MM.1S (cell line): ENCODE data around the gene RINL.
"Not testable (repeated sequence)": the region's sequence is repeated elsewhere in the genome, so short reads cannot be mapped to it uniquely, and the experiment has no call there.

Source experiments
- DNase-seq: peaks from one replicate; pipeline ENCODE4 v3.0.0-alpha.2; 2015
- H2AFZ ChIP-seq: fragments of 300-600 bp; sonication (generic); 2 replicates; pipeline ENCODE4 v1.6.0; 2016; ENCODE audit warnings: antibody characterized with exemption, low read length
- H3F3A ChIP-seq: fragments of 300-600 bp; sonication (generic); 2 replicates; pipeline ENCODE4 v1.6.1; 2016; ENCODE audit warnings: mild to moderate bottlenecking, antibody characterized with exemption, low read length, moderate library complexity, mixed read lengths; ENCODE audit not compliant: insufficient read depth
- H3K27ac ChIP-seq: fragments of 300-600 bp; sonication (generic); 2 replicates; pipeline ENCODE4 v1.5.1; 2016; ENCODE audit warnings: mild to moderate bottlenecking, low read length
- H3K27me3 ChIP-seq: fragments of 300-600 bp; sonication (generic); replicated peaks from 2 replicates; pipeline ENCODE4 v1.6.0; 2016; ENCODE audit warnings: low read length; ENCODE audit not compliant: insufficient read depth
- H3K36me3 ChIP-seq: fragments of 300-600 bp; sonication (generic); replicated peaks from 2 replicates; pipeline ENCODE4 v1.6.1; 2016; ENCODE audit warnings: mild to moderate bottlenecking, low read length, mixed read lengths; ENCODE audit not compliant: insufficient read depth
- H3K4me1 ChIP-seq: fragments of 300-600 bp; sonication (generic); 2 replicates; pipeline ENCODE4 v1.6.1; 2016; ENCODE audit warnings: low read length, mixed read lengths
- H3K4me2 ChIP-seq: fragments of 300-600 bp; sonication (generic); 2 replicates; pipeline ENCODE4 v1.6.0; 2016; ENCODE audit warnings: low read depth, low read length
- H3K4me3 ChIP-seq: fragments of 300-600 bp; sonication (generic); 2 replicates; pipeline ENCODE4 v1.5.1; 2016; ENCODE audit warnings: low read length, mixed read lengths
- H3K79me2 ChIP-seq: fragments of 300-600 bp; sonication (generic); 2 replicates; pipeline ENCODE4 v1.6.1; 2016; ENCODE audit warnings: mixed run types, low read length, mixed read lengths
- H3K9ac ChIP-seq: fragments of 300-600 bp; sonication (generic); 2 replicates; pipeline ENCODE4 v1.6.1; 2016; ENCODE audit warnings: low read length, mixed read lengths
- H3K9me2 ChIP-seq: fragments of 300-600 bp; sonication (generic); replicated peaks from 2 replicates; pipeline ENCODE4 v1.6.1; 2016; ENCODE audit warnings: mild to moderate bottlenecking, low read length, mixed read lengths; ENCODE audit not compliant: insufficient read depth
- H3K9me3 ChIP-seq: fragments of 300-600 bp; sonication (generic); replicated peaks from 2 replicates; pipeline ENCODE4 v1.6.1; 2016; ENCODE audit warnings: mild to moderate bottlenecking, low read length, mixed read lengths; ENCODE audit not compliant: insufficient read depth
- H4K20me1 ChIP-seq: fragments of 300-600 bp; sonication (generic); 2 replicates; pipeline ENCODE4 v1.6.1; 2016; ENCODE audit warnings: mild to moderate bottlenecking, low read length, moderate library complexity, mixed read lengths; ENCODE audit not compliant: insufficient read depth
- EZH2 ChIP-seq: fragments of 300-600 bp; sonication (generic); optimal IDR thresholded peaks from 2 replicates; pipeline ENCODE3; 2017; ENCODE audit warnings: low read depth, mild to moderate bottlenecking, antibody characterized with exemption, low read length, mixed read lengths
- EZH2phosphoT487 ChIP-seq: fragments of 300-600 bp; sonication (generic); IDR thresholded peaks from 2 replicates; pipeline ENCODE4 v1.6.1; 2018; ENCODE audit warnings: antibody characterized with exemption, low read length
- TF ChIP-seq, protein P1 (sequence below): fragments of 300-600 bp; sonication (generic); IDR thresholded peaks from 2 replicates; pipeline ENCODE4 v1.5.1; 2016; ENCODE audit warnings: antibody characterized with exemption, low read length, mixed read lengths

Gene RINL

DNA sequence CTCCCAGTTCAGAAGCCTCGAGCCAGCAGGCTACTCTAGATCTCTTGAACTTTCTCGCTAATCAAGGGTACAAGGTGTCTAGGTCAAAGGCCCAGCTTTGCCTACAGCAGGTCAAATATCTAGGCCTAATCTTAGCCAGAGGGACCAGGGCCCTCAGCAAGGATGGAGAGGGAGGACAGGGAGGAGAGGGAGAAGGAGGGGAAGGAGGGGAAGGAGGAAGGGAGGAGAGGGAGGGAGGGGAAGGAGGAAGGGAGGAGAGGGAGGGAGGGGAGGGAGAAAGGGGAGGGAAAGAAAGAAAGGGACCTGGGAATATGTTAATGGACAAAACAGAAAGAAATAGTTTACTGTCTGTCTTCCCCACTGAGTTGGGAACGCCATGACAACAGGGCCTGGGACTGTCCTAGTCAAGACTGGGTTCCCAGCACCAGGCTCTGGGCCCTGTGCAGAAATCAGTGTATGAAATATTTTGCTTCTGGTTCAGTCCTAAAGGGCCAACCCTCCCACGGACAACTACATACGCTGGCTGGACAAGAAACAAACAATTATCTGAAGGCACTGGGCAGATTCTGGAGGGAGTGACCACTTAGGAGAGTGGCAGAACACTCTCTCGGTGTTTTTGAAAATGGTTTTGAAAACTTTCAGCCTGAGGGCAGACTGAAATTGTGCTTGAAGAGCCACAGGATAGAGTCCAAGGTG lies 51.1 kb downstream of the RINL start:
- Histone ChIP-seq H3K9me2 (no peaks in the 10 kb centered on the region), H3K27ac (no peak overlapping the region), H3K4me1 (no peaks in the 10 kb centered on the region), H3K79me2 (0 out of 2 replicates have a peak, but pooled peaks cover 6% of the 10 kb centered on the region), H3K9me3 (no peaks in the 10 kb centered on the region), H2AFZ (no peak overlapping the region), H3K9ac (no peak overlapping the region), H3K27me3 (no peaks in the 10 kb centered on the region), H3K36me3 (no peaks in the 10 kb centered on the region), H3F3A (no peaks in the 10 kb centered on the region), H4K20me1 (no peaks in the 10 kb centered on the region), H3K4me2 (no peak overlapping the region), H3K4me3 (no peak overlapping the region)
- DNase-seq = no peak
- TF ChIP-seq EZH2 (no peak), EZH2phosphoT487 (no peak)
- TF ChIP-seq, protein P1, sequence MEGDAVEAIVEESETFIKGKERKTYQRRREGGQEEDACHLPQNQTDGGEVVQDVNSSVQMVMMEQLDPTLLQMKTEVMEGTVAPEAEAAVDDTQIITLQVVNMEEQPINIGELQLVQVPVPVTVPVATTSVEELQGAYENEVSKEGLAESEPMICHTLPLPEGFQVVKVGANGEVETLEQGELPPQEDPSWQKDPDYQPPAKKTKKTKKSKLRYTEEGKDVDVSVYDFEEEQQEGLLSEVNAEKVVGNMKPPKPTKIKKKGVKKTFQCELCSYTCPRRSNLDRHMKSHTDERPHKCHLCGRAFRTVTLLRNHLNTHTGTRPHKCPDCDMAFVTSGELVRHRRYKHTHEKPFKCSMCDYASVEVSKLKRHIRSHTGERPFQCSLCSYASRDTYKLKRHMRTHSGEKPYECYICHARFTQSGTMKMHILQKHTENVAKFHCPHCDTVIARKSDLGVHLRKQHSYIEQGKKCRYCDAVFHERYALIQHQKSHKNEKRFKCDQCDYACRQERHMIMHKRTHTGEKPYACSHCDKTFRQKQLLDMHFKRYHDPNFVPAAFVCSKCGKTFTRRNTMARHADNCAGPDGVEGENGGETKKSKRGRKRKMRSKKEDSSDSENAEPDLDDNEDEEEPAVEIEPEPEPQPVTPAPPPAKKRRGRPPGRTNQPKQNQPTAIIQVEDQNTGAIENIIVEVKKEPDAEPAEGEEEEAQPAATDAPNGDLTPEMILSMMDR = no peak

DNA sequence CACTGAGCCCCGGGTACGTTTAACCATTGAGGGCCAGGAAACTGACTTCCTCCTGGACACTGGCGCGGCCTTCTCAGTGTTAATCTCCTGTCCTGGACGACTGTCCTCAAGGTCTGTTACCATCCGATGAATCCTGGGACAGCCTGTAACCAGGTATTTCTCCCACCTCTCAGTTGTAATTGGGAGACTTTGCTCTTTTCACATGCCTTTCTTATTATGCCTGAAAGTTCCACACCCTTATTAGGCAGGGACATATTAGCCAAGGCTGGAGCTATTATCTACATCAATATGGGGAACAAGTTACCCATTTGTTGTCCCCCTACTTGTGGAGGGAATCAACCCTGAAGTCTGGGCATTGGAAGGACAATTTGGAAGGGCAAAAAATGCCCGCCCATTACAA lies 52.1 kb downstream of the RINL start:
- H3K36me3 ChIP-seq, H3K9me2 ChIP-seq, H3F3A ChIP-seq, H3K9ac ChIP-seq, H3K27me3 ChIP-seq, H4K20me1 ChIP-seq, H3K4me2 ChIP-seq, DNase-seq, H3K4me1 ChIP-seq, H3K79me2 ChIP-seq, H3K9me3 ChIP-seq, H3K27ac ChIP-seq, H2AFZ ChIP-seq, H3K4me3 ChIP-seq: not testable (repeated sequence)

DNA sequence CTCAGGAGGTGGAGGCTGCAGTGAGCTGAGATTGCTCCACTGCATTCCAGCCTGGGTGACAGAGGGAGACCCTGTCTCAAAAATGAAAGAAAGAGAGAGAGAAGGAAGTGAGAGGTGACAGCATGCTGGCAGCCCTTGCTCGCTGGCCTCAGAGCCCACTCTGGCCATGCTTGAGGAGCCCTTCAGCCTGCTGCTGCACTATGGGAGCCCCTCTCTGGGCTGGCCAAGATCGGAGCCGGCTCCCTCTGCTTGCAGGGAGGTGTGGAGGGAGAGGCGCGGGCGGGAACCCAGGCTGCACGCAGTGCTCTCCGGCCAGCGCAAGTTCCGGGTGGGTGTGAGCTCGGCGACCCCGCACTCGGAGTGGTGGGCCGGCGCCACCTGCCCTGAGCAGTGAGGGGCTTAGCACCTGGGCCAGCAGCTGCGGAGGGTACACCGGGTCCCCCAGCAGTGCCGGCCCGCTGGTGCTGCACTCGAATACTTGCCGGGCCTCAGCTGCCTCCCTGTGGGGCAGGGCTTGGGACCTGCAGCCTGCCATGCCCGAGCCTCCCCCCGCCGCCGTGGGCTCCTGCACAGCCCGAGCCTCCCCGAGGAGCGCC lies 56.7 kb downstream of the RINL start:
- not testable (repeated sequence) for H3K9me2 ChIP-seq

DNA sequence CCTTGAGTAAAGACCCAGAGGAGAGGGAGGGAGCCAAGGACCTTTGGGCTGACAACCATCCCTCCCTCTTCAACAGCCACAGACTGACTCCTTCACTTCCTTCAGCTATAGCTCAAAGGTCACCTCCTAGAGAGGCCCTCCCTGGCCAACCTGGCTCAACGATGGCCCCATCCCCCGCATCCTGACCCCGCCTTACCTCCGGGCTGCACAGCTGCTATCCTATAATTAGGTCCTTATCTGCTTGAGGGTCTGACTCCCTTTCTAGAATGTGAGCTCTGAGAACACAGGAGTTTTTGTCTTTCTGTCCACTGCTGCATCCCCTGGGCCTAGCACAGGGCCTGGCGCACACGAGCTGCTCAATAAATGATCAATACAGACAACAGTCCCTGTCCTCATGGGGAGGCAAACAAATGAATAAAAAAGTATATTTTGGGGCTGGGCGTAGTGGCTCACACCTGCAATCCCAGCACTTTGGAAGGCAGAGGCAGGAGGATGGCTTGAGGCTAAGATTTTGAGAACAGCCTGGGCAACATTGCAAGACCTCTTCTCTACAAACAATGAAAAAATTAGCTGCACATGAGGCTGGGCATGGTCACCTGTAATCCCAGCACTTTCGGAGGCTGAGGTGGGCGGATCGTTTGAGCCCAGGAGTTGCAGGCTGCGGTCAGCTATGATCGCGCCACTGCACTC lies 58.7 kb downstream of the RINL start:
- no peaks in the 10 kb centered on the region for H3K27me3 ChIP-seq
- H4K20me1 ChIP-seq = no peaks in the 10 kb centered on the region
- H3K4me3 ChIP-seq = no peak overlapping the region
- no peaks in the 10 kb centered on the region for H3K4me1 ChIP-seq
- TF ChIP-seq EZH2phosphoT487 (no peak), EZH2 (no peak)
- TF ChIP-seq, protein P1 = no peak
- no peaks in the 10 kb centered on the region for H3F3A ChIP-seq
- H3K9me2 ChIP-seq = no peaks in the 10 kb centered on the region
- H3K79me2 ChIP-seq = no peaks in the 10 kb centered on the region
- no peak overlapping the region for H3K27ac ChIP-seq
- H3K36me3 ChIP-seq = no peaks in the 10 kb centered on the region
- no peak overlapping the region for H3K9ac ChIP-seq
- no peak overlapping the region for H2AFZ ChIP-seq
- H3K4me2 ChIP-seq = no peak overlapping the region
- no peaks in the 10 kb centered on the region for H3K9me3 ChIP-seq
- no peak for DNase-seq

More for the DNA sequence above, 56.7 kb downstream of the RINL start:
- H3K27ac ChIP-seq, H3K27me3 ChIP-seq, H3K79me2 ChIP-seq, H3K4me2 ChIP-seq, H3K9me3 ChIP-seq, H3K4me1 ChIP-seq, H4K20me1 ChIP-seq, H3K9ac ChIP-seq, H2AFZ ChIP-seq, H3K4me3 ChIP-seq, H3K36me3 ChIP-seq, H3F3A ChIP-seq, DNase-seq: not testable (repeated sequence)
